GM04503 (cell line): ENCODE measurements around the gene CERS4.
"Not testable (repeated sequence)": the region's sequence is repeated elsewhere in the genome, so short reads cannot be mapped to it uniquely, and the experiment has no call there.

Experiments used
- DNase-seq: peaks from one replicate; pipeline ENCODE4 v3.0.0-alpha.2; 2012; ENCODE audit warnings: low read depth

Gene CERS4, protein sequence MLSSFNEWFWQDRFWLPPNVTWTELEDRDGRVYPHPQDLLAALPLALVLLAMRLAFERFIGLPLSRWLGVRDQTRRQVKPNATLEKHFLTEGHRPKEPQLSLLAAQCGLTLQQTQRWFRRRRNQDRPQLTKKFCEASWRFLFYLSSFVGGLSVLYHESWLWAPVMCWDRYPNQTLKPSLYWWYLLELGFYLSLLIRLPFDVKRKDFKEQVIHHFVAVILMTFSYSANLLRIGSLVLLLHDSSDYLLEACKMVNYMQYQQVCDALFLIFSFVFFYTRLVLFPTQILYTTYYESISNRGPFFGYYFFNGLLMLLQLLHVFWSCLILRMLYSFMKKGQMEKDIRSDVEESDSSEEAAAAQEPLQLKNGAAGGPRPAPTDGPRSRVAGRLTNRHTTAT

DNA sequence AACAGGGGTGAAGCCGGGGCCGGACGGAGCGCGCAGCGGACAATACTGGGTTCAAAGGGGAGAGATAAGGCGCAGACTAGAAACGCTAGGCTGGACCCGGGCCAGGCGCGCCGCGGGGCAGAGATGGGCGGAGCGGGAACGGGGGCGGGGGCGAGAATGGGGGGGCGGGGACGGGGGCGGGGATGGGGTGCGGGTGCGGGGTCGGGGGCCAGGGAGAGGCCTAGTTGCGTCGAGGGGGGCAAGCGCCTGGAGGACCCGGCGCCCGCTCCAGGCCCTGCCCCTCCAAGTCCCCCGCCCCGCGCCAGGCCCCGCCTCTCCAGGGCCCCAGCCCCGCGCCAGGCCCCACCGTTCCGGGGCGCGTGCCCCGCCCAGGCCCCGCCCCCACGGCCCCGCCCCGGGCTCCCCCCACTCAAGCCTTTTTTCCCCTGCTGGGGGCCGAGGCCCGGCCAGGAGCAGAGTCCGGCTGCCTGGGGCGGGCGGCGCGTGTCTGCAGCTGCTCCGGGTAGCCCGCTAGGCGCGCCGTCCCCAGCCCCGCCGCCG, at the start of gene CERS4:
TSS of gene CERS4 (plus strand) at position 449 of the 540 bp plus-strand sequence. CDS start 41,707 bp downstream, outside the sequence.
- no peak for DNase-seq

DNA sequence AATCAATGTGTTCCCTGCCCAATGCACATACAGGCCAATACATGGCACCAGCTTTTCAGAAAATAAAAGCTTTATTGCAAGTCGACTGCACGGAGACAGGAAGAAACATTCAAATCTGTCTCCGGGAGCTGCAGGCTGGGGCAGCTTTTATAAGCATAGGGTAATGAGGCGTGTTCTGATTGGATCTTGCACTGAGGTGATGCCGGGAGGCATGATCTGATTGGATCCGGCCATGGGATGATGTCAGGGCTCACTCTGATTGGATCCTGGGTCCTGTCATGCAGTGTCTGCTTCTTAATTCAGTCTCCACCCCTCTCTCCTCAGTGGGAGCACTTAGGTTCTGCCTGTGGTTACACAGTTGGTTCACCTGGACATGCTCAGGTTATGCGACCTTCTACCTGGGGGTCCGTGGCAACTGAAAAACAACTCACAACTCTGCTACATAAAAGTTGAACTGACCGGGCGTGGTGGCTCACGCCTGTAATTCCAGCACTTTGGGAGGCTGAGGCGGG, 48.0 kb upstream of the CERS4 start:
- DNase-seq: no peak

DNA sequence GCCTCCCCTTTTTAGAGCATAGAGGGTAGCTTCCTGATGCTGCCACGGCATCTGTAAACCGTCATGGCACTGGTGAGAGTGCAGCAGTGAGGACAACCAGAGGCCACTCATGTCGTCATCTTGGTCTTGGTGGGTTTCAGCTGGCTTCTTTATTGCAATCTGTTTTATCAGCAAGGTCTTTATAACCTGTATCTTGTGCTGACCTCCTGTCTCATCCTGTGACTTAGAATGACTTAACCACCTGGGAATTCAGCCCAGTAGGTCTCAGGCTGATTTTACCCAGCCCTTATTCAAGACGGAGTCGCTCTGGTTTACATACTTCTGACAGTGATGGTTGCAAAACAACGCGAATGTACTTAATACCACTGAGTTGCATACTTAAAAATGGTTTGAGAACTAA, 45.4 kb upstream of the CERS4 start:
- DNase-seq: no peak

GRCh38 chr19:8167985-8168384, 41.2 kb upstream of the CERS4 start:
- DNase-seq: no peak

DNA sequence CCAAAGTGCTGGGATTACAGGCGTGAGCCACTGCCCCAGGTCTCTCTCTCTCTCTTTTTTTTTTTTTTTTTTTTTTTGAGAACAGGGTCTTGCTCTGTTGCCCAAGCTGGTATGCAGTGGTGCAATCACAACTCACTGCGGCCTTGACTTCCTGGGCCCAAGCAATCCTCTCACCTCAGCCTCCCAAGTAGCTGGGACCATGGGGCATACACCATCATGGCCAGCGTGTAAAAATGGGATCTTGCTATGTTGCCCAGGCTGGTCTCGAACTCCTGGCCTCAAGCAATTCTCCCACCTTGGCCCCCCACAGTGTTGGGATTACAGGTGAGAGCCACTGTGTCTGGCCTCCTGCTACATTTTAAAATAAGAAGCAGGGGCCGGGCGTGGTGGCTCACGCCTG, 40.6 kb upstream of the CERS4 start:
- DNase-seq: no peak

DNA sequence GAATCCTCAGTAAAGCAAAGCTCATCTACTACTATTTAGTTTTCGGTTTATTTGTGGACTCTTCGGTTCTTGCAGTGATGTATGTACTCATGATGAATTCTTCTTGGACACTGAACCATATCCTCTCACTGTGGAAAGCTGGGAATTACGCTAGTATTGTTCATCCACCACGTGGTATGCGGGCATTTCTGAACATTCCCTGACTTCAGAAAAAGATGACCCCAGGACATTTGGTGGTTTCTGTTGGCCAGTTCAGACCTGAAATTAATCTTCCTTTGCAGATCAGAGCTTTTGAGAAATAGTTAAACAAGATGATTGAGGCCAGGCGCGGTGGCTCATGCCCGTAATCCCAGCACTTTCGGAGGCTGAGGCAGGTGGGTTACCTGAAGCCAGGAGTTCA, 34.5 kb upstream of the CERS4 start:
- DNase-seq: no peak

DNA sequence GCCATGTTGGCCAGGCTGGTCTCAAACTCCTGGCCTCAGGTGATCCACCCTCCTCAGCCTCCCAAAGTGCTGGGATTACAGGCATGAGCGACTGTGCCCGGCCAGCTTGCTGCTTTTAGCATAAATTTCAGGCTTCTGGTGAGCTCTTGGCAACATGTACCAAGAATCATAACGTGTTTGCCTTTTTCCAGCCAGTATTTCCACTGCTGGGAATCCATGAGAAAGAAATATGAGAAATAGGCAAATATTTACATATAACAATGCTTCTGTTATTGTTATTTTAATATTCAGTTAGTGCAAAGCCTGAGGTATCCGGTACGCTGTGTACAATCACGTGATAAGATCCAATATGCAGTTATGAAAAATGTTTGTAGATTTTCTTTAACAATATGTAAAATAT, 29.2 kb upstream of the CERS4 start:
- DNase-seq: no peak

GRCh38 chr19:8184274-8184673, 24.9 kb upstream of the CERS4 start:
- DNase-seq: no peak

DNA sequence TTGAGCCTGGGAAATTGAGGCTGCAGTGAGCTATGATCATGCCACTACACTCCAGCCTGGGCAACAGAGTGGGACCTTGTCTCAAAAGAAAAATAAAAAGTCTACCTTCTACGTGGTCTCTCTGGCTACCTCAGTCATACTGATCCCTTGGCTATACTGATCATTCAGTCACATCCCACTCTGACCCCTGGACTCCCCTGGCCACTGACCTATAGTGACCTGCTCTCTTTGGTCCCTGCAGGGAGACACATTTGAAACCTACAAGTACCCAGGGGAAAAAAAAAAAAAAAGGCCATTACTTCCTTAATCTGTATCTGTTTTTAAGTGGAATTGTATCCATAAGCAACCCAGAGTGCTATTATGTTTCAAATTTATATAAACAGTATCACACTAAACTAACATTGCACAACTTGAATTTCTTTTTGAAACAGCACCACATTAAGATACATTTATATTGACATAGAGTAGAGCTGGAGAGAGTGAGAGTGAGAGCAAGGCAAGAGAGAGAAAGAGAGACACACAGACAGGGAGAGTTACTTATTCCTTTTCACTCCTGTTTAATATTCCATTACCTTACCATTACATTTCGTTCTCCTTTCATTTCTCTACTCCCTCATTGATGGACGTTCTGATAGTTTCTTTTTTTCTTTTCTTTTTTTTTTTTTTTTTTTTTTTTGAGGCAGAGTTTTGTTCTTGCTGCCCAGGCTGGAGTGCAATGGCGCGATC, 23.7 kb upstream of the CERS4 start:
- no peak for DNase-seq

DNA sequence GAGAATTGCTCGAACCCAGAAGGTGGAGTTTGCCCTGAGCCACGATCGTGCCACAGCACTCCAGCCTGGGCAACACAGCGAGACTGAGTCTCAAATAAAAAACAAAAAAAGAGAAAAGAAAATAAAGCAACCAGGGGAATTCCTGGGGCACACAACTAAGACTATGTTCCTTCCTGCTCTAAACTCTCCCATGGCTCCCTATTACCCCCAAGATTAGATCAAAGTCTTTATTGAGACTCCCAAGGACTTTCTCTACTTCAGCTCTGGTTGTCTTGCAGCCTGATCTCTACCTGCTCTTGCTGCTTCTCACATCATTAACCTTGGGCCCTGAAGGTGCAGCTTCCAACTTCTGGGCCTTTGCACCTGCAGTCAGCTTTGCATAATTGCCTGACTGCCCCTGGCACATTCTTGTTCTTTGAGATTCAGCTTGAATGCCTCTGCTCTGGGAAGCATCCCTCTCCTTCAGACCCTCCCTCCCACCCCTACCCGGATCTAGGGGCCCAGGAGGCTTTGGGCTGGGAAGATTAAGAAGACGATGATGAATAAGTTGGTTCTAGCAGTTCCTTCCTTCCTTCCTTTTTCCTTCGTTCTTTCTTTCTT, 16.8 kb upstream of the CERS4 start:
- DNase-seq: no peak

DNA sequence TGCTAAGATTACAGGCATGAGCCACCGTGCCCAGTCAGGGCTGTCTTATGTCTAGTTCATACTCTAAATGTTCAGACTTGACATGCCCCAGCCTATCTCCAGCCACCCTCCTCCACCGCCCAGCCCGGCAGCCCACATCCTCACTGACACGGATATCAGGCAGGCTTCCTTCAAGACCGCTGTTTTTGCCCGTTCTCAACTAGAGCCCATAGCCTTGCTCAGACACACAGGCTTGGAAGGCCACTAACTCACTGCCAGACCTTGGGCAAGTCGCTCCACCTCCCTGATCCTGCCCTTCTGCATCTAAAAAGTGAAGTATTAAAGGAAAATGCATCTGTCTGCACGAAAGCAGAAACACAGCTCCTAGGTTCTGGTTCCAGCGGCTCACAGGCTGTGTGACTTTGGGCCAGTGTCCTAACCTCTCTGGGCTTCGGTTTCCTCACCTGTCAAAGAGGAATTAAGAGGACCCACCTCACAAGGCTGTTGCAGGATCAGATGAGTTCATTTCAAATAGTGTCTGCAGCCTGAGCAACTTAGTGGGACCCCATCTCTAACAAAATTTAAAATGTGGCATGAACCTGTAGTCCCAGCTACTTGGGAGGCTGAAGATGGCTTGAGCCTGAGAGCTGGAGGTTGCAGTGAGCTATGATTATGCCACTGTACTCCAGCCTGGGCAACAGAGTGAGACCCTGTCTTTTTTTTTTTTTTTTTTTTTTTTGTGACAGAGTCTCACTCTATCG, 14.5 kb upstream of the CERS4 start:
- no peak for DNase-seq

DNA sequence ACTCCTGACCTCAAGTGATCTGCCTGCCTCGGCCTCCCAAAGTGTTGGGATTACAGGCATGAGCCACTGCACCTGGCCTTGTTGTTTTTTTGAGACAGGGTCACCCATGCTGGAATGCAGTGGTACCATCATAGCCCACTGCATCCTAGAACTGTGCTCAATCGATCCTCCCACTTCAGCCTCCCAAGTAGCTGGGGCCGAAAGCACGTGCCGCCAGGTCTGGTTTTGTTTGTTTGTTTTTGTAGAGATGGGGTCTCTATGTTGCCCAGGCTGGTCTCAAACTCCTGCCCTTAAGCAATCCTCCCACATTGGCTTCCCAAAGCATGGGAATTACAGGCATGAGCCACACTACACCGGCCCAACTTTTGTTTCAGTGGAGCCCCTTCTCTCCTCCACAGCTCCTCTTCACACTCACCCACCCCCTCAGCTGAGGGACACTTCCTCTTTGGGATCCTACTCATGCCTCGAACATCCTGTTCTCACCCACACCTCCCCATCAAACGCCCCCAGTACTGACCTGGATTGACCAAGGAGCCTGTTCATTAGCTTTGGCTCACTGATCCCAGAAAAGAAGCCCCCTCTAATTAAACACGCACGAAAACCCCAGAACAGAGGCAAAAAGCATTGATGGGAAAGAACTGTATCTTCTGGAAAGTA, 12.8 kb upstream of the CERS4 start:
- DNase-seq: no peak

- not testable (repeated sequence) for DNase-seq
These were observed 5.7 kb upstream of the CERS4 start for GRCh38 chr19:8203288-8204120.

GRCh38 chr19:8204961-8205360, 4.2 kb upstream of the CERS4 start:
- no peak for DNase-seq

DNA sequence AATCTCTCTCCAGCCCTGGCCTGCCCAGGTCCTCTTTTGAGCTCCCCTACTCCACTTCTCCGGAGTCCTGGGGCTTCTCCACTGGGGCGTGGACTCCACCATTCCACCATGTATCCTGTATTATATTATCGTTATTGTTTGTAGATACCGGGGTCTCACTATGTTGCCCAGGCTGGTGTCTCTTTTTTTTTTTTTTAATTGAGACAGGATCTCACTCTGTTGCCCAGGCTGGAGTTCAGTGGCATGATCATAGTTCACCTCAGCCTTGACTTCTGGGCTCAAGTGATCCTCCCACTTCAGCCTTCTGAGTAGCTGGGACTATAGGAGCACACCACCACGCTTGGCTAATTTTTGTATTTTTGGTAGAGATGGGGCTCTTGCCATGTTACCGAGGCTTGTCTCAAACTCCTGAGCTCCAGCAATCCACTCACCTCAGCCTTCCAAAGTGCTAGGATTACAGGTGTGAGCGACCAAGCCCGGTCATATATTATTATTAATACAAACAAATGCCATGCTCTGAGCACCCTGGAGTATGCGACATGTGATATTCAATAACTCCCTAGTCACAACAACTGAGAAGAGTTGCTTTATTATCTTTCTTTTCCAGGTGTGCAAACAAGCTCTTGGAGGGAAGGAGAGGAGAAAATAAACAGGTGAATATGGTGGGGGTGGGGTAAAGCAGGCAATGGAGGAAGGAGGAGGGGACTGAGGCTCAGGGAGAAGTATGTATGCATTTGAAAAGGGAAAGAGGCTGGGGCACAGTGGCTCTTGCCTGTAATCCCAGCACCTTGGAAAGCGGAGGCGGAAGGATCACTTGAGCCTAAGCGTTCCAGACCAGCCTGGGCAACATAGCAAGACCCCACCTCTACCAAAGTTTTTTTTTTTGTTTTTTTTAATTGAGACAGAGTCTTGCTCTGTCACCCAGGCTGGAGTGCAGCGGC, 2.8 kb upstream of the CERS4 start:
- no peak for DNase-seq

- DNase-seq: not testable (repeated sequence)
These were observed 1.8 kb upstream of the CERS4 start for GRCh38 chr19:8207326-8207725.

DNA sequence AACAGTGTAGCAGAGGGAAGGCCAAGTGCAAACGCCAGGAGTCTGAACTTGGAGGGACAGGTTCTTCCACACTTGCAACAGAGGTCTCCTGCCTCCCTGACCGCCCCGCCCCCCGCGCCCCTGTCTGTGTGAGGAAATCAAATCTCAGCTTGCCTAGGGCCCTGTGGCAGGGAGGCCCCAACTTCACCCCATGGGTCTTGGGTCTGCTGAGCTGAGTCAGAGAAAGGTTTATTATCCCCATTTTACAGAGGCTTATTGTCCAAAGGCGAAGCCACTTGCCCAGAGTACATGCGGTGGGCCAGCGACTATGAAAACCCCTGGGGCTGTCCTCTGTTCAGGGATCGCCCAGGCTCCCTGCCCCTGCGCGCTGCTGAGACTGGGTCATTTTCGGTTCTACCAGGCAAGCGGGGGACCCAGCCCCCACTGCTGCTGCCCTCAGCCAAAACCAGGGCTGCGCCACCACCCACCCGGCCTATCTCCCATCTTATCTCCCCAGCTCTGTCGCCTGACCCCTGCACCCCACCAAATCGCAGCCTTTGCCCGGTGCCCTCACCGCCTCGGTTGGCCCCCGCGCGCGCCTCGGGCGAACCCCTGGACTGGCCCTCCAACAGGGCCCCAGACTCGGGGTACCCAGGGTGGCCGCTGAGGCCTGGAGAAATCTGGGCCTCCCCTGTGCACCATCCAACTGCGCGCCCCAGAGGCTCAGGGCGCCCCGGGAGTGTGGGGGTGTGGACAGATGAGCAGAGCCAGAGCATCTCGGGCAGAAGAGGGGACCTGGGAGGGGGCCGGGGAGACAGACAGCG, 850 bp upstream of the CERS4 start:
- no peak for DNase-seq
